Measurements from ENCODE around the gene SCAI. TPM values are rescaled to one million over a fixed set of nuclear protein-coding genes. Genes with fewer than 3 reads are reported as not detected.

Gene SCAI
- total and polyA plus RNA-seq, 2 experiments from 2014 or later, result 13.3 to 35.0 TPM

GRCh38 chr9:124897570-124898460 is 245.5 kb downstream of the SCAI start:
- H3K27me3 ChIP-seq (ENCODE audit: insufficient read depth), result no peaks in the 10 kb centered on the region
- Mint-ChIP-seq H3K27me3 (ENCODE audit: insufficient read depth, low read depth, poor library complexity) (peaks cover 8% of the 10 kb centered on the region), H3K9me3 (no peaks in the 10 kb centered on the region), H3K4me1 (peaks cover 13% of the 10 kb centered on the region), H3K36me3 (ENCODE audit: low read depth) (peaks cover 4% of the 10 kb centered on the region; the same call in 2 of the 3 replicates), H3K4me3 (no peak overlapping the region), H3K27ac (no peak overlapping the region)
- no peak for DNase-seq (ENCODE audit: low spot score)
- H3K4me2 ChIP-seq, result no peak overlapping the region
- H3K4me1 ChIP-seq (ENCODE audit: insufficient read depth), result peaks cover 9% of the 10 kb centered on the region
- no peaks in the 10 kb centered on the region for H3K36me3 ChIP-seq (ENCODE audit: insufficient read depth)
- no peaks in the 10 kb centered on the region for H3K79me2 ChIP-seq (replicated peaks; ENCODE audit: insufficient read depth)
- no peak for ATAC-seq
- H3K27ac ChIP-seq (ENCODE audit: low read depth), result no peak overlapping the region
- TF ChIP-seq STAT1 (IDR thresholded peaks at IDR 0.05; ENCODE audit: unreplicated experiment) (no peak), EZH2phosphoT487 (IDR thresholded peaks at IDR 0.05; ENCODE audit: unreplicated experiment) (no peak), ZNF462 (CRISPR knock-in tag; IDR thresholded peaks at IDR 0.05) (no peak), JUNB (IDR thresholded peaks at IDR 0.05; ENCODE audit: unreplicated experiment) (no peak), ZNF114 (CRISPR knock-in tag; IDR thresholded peaks at IDR 0.05) (no peak), REST (IDR thresholded peaks at IDR 0.05; ENCODE audit: unreplicated experiment) (no peak), EZH2 (IDR thresholded peaks at IDR 0.05; ENCODE audit: low read depth, unreplicated experiment) (no peak), ZNF331 (CRISPR knock-in tag; IDR thresholded peaks at IDR 0.05; ENCODE audit: low read depth) (no peak), NANOG (IDR thresholded peaks at IDR 0.05; ENCODE audit: borderline replicate concordance) (no peak), CREB1 (CRISPR knock-in tag; IDR thresholded peaks at IDR 0.05; ENCODE audit: low read depth) (no peak), POLR2AphosphoS5 (IDR thresholded peaks at IDR 0.05; ENCODE audit: low read depth) (no peak), CTCF (conservative IDR thresholded peaks at IDR 0.05; ENCODE audit: low read depth in 2 of 2) (no peak), ETS1 (IDR thresholded peaks at IDR 0.05) (no peak)
- 0 out of 2 replicates have a peak, but pooled peaks cover 4% of the 10 kb centered on the region for H3F3A ChIP-seq (replicated peaks; ENCODE audit: low read depth)
- H3K4me3 ChIP-seq, result no peak overlapping the region
- H2AFZ ChIP-seq, result no peak overlapping the region
- H3K9me2 ChIP-seq (ENCODE audit: insufficient read depth), result no peaks in the 10 kb centered on the region
- peaks cover 3% of the 10 kb centered on the region; the same call in 1 of the 2 replicates for H4K20me1 ChIP-seq (replicated peaks; ENCODE audit: insufficient read depth)
